ENCODE data around the gene COL4A2. TPM values are rescaled to one million over a fixed set of nuclear protein-coding genes. Genes with fewer than 3 reads are reported as not detected.

The COL4A2 gene
- total RNA-seq, 1 donor from 2014 or later, result 785 TPM

DNA sequence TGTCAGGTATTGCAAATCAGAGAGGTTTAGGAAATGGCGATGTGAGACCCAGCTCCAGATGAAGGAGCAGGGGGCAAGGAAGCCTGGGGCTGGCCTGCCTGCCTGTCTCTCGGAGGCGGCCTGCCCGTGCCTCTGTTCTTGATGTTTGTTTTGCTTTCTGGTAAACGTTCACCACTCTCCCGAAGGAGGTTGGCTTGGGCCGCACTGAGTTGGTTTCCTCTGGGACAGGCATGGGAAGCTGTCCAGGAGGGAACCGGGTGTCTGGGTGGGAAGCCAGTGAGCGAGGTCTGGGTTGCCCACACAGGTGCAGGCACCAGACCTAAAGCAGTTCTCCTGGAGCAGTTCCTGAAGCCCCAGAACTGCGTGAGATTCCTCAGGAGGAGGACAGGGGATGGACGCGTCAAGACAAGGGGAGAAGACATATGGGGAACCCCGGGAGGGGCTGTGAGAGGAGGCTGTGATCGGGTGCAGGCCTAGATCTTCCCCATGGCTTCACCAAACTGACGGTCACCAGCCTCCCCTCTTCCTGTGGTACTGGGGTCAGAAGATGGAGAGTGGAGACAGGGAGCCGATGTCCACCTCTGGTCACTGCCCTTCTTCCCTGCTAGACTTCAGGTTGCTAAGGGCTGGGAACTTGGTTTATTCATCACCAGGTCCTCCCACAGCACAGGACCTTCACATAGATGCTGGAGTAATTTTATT, 15.2 kb downstream of the COL4A2 start:
- no peak for DNase-seq

DNA sequence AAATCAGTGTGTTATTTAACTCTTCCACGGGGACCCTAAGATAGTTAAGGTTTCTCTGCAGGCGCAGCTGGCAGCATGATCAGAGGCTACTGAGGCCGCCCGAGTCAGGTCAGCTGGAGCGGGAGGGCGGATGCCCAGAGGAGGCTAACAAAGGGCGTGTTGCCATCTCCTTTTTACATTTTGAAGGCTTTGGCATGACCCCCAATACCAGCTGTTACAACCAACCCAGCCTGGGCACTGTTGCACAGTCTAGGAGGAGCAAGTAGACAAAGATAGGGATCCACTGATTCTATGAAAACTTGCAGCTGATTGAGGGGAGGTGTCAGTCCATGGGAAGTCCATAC, 15.7 kb downstream of the COL4A2 start:
- DNase-seq, result peak; percentile 69

DNA sequence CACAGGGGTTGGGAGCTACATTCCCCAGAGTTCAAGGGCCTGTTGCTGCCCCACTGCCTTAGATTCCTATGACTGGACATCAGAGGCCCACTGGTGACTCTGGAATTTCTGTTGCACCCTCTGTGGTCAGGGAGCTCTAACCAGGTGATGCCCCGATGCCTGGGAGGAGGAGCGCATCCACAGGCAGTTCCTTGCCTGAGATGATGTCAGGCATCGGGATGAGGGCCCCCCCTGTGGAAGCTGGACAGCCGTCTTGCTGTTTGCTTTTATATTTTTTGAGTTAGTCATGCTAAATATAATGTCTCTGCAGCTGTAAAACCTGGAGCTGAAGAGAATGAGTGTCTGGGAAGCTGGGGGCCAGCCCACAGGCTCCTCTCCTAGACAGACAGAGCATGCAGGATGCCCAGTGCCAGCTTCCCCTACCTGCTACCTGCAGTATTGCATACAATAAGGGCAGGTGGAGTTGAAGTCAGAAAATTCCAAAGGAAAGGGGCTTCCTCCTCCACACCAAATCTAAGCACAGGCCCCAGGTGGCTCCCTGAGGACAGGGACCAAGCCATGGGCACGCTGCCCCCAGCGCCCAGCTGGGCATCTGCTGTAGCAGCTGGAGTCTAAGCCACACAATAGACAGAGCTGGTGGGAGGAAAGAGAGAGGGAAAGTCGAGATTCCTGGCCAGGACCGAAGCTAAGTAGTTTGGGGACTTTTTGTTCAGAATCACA, 16.2 kb downstream of the COL4A2 start:
- peak; percentile 84 for DNase-seq

GRCh38 chr13:110324026-110324749, 17.1 kb downstream of the COL4A2 start:
- DNase-seq, result peak; percentile 73

DNA sequence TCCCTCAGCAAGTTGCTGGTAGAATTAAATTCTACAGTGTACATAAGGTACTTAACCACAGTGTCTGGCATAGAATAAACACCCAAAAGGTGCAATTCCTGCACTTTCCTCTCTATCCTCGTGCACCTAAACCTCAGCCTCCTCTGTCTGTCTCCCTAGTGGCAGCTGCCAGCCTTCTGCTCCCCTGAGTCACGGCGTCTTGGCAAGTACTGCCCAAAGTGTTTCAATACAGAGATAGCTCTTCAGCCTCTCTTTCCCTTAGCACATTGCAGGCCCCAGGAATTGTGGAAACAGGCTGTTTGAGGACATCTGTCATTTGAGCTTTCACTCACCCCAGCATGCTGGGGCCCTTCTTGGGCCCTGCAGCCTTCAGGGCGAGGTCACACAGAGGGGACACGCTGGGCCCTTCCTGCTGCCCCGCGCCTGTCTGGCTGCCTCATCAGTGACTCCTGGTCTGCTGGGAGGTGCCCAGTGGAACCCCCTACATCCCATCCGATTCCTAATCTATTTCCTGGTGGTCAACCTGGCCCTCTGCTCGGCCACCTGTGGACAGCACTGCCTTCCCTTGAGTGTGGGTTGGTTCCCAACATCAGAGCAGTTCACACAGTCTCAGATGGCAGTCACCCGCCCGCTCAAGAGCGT, 19.3 kb downstream of the COL4A2 start:
- DNase-seq, result no peak

DNA sequence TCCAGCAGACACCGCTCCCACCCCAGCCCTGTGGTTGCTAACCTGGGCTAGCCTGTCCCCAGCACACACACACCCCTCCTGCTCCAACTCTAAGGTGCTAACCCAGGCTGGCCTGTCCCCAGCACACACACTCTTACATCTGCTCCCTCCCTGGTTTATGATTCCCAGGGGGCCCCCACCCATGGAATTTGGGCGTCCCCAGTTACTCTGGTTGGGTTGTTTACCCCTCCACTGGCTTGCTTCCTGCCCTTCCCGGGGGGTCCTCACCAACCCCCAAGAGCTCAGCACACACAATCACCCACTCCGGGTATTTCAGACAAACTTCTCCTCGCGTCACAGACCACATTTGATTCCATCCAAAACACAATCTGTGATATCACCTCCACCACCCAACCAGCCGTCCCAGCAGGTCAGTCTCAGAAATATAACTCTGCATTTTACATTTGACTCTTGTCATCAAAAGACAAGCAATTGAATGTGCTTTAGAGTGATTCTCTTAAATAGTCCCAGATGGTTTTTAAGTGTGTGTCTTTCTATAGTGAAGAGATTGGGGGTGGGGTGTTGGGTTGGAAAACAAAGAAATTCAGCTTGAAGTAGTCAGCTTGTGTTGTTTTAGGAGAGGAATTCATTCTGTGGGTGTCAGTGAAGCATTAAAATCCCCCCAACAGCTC, 20.1 kb downstream of the COL4A2 start:
- peak; percentile 22 for DNase-seq

DNA sequence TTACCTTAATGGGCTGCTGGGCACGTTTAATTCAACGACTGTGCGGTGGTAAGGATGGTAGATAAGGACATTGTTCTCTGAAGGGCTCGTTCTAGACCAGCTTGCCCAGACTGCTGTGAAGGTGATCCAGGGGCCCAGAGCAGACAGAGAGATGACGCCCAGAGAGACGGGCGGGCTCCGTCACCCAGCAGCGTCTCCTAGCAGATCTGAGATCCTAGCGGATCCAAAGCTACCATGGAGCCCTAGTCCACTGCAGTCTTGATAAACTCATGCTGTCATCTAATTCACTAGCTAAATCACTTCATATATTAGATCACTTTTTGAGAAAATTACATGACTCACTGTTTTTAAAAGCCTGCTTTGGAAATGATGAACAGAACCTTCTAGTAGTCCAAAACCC, 21.5 kb downstream of the COL4A2 start:
- no peak for DNase-seq

DNA sequence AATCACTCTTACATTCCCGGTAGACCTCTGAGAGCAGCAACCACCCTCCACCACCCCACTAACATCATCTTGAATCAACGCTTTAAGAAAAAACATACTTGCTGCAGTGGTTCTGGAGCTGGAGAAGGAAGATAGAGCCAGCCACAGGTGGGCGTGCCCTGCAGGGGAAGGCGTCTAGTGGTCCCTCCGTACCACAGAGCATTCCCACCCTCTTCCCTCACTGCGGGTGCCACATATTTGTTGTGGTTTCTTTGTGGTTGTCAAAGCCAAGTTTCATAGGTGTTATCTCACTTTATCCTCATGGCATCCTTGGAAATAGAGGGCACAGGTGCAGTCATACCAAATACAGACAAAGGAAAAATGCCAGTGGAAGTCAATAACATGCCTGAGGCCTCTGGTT, 22.2 kb downstream of the COL4A2 start:
- no peak for DNase-seq

DNA sequence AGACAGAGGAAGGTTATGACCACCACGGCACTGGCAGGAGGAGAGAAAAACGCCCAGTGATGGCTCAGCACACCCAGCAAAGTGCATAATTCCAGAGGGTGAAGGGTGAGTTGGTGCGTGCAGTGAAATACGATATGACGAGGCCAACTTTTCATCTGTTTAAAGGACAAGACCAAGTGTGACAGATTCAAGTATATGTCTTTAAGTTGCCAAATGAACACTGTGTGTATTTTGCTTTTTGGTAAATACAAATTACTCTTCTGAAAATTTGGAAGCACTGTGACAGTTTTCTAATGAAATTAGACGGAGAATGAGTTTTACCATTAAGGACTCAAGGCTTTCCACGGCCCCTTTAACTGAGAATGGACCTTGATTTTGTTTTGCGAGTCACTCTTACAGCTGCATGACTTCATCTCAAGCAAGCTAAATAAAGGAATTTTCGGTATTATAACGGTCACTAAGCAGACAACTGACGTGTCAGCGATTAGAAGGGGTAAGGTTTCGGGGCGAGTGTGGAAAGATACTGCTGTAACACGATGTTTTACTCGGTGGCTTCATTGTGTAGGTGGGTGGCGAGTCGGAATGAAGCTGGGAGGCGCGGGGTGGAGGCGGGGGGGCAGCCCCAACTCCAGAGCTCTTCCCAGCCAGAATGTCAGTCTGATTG, 22.8 kb downstream of the COL4A2 start:
- DNase-seq, result peak; percentile 56

GRCh38 chr13:110330491-110331011, 23.5 kb downstream of the COL4A2 start:
- DNase-seq, result no peak

DNA sequence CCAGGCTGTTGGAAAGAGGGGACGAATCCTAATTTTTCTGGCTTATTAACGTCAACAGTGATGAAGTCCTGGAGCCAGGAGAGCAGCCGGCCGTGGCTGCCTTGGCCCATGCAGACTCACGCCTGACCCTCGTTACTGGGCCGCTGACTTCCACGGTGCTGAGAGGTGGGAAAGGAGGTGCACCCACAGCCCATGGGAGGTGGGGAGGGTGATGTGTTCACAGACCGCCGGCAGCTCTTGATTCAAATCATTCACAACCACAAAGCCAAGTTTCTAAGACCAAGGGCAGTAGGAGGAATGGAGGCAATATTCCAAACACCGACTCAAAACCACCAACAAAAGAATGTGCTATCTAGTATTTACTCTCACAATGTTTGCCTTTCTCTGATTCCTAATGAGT, 24.3 kb downstream of the COL4A2 start:
- peak; percentile 37 for DNase-seq

GRCh38 chr13:110332750-110333149, 25.7 kb downstream of the COL4A2 start:
- no peak for DNase-seq

DNA sequence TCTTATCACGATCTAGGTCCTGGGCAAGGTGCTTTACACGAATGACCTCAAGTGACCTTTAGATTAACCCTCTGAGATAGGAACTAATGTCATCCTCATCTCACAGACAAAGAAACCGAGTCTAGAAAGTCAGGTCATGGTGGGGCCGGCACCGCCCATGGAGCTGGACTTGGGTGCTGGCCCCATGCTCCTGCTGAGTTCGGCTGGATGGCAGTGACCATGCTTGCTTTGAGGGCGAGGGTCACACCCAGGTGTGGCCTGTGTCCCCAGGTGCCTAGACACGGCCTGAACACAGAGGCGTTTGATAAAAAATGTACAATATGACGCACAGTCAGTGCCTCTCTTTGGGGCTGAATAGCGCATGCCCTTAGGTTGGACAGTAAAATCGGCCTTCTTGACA, 26.8 kb downstream of the COL4A2 start:
- DNase-seq, result no peak

- DNase-seq, result peak; percentile 66
Observed at GRCh38 chr13:110334256-110334655, 27.2 kb downstream of the COL4A2 start.

DNA sequence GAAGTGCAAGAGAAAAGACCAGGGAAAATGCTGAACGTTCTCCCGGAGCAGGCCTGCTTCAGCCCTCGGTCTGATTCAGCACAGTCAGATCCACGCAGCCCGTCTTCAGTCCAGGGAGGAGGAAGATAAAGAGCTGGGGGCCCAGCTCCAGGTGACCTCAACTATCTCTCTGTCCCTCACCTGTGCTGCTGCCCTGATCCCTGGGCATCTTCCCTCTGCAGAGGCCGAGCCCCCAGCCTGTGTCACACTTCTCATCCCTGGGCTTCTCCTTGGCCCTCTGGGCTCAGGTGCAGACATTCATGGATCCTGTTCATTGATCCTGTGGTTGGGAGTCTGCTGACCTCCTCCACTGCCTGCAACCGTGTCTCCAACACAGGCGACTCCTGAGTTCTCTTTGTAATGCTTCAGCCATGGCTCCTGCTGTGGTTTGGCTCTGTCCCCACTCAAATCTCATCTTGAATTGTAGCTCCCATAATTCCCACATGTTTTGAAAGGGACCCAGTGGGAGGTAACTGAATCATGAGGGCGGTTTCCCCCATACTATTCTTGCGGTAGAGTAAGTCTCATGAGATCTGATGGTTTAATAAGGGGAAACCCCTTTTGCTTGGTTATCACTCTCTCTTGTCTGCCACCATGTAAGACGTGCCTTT, 27.9 kb downstream of the COL4A2 start:
- no peak for DNase-seq

GRCh38 chr13:110336108-110336507, 29.0 kb downstream of the COL4A2 start:
- no peak for DNase-seq

DNA sequence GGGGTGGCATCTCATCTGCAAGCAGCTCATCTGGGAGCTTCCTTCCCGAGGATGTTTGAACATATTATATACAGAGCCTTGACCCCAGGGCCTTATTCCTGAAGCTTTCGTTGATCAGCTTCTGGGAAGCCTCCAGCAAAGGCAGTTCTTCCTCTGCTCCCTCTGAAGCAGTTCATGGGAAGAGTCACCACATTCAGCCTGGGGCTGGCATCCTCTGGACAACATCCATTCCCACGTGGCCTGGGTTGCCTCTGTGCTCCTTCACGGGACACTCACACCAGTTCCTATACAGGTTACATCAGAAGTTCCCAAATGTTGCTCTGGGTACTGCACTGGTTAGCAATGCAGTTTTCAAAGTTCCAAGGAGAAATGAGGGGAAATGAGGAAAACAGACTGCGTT, 29.6 kb downstream of the COL4A2 start:
- DNase-seq, result no peak

GRCh38 chr13:110337247-110337646, 30.2 kb downstream of the COL4A2 start:
- DNase-seq, result no peak

DNA sequence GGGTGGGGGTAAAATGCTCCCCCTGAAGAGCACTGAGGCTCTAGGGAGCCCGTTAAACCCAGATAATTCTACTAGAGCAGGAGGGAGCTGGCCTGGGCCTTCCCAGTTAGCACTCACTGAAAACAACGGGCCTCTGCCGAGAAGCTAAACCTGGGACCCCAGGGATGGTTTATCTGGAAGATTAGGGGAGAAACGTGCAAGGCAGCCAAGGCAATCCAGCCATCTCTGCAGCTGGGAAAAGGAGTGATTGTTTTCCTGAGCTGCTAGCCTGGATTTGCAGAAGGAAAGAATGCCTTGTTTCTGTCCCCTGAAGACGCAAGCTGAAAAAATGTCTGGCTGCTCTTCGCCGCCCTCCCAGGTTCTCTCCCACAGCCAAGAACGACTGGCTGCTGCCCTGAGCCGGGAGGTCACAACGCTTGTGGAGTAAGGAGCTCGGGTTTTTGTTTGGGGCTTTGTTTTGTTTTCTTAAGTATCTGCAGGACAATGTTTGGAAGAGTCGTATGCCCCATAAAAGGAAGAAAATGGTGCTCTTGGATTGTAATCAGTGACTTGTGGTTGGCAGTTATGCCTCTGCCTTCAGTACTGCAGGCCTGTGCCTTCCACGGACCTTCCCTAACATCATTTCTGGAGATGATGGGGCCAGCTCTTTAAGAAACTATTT, 31.5 kb downstream of the COL4A2 start:
- peak; percentile 82 for DNase-seq

DNA sequence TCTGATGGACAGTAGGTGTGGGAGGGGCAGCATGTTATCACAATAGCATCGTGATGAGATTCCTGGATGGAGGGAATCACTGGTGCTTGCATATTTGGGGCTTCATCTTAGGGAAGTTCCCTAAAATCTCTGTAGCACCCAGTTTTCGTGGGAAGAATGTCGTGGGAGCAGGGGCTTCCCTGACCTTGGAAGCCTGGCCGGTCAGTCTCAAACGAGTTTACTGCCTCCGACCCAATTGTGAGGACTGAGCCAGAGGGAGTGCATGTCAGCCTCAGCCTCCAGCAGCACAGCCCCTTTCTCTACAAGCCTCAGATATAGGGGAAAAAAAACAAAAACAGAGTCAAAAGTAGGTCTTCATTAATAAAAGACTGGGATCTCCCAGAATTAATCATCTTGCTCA, 32.2 kb downstream of the COL4A2 start:
- no peak for DNase-seq
